Kidney (tissue), 14 donors: ENCODE data around the gene CAT. TPM values are rescaled to one million over a fixed set of nuclear protein-coding genes. Genes with fewer than 3 reads are reported as not detected.

ENCODE experiments used
- DNase-seq, 5 donors: peaks; one replicate each; pipeline ENCODE4 v3.0.0-alpha.2; 2013 to 2020
- FAIRE-seq: peaks from 2 replicates; lab custom pipeline; 2012; peaks lifted over from hg19 to GRCh38; lab: Jason Lieb, UNC
- H3K27ac ChIP-seq, 2 donors: one replicate each; pipeline ENCODE4 v1.7.0; 2013; ENCODE audit warnings: low read depth in 2 of 2, low read length in 2 of 2, inconsistent platforms in 1 of 2
- H3K27me3 ChIP-seq: one replicate; pipeline ENCODE4 v1.7.1; 2013; ENCODE audit warnings: low read length, inconsistent platforms; ENCODE audit not compliant: control insufficient read depth, insufficient read depth
- H3K36me3 ChIP-seq, 3 donors: one replicate each; pipeline versions ENCODE4 v1.7.0 to v1.7.1; 2013; ENCODE audit warnings: low read length in 3 of 3, control low read depth in 1 of 3, inconsistent platforms in 1 of 3; ENCODE audit not compliant: insufficient read depth in 3 of 3, control insufficient read depth in 2 of 3
- H3K4me1 ChIP-seq, 3 donors: one replicate each; pipeline versions ENCODE4 v1.7.0 to v1.7.1; 2013; ENCODE audit warnings: low read length in 3 of 3, inconsistent platforms in 1 of 3, low read depth in 1 of 3; ENCODE audit not compliant: control insufficient read depth in 2 of 3, insufficient read depth in 2 of 3
- H3K4me3 ChIP-seq, 3 donors: one replicate each; pipeline versions ENCODE4 v1.7.0 to v1.8.1; 2013; ENCODE audit warnings: low read length in 3 of 3, control low read depth in 1 of 3, inconsistent platforms in 1 of 3
- H3K9ac ChIP-seq, 3 donors: one replicate each; pipeline versions ENCODE4 v1.7.0 to v1.7.1; 2013; ENCODE audit warnings: low read length in 3 of 3, control low read depth in 1 of 3, inconsistent platforms in 1 of 3
- H3K9me3 ChIP-seq, 3 donors: one replicate each; pipeline versions ENCODE4 v1.7.0 to v1.7.1; 2013; ENCODE audit warnings: low read length in 3 of 3, control low read depth in 1 of 3, inconsistent platforms in 1 of 3; ENCODE audit not compliant: control insufficient read depth in 2 of 3, insufficient read depth in 1 of 3
- CTCF ChIP-seq: IDR thresholded peaks from 3 replicates; pipeline ENCODE4 v1.5.1; 2012; ENCODE audit warnings: mild to moderate bottlenecking, moderate library complexity, borderline replicate concordance; ENCODE audit not compliant: insufficient read depth; ENCODE audit errors: extremely low read depth
- intact Hi-C: fragments of 100-400 bp; cut with DNase I; formaldehyde crosslinking; loops from one replicate; pipeline ENCODE4 v1.11.1; 2022
- polyA plus RNA-seq: library from polyadenylated mRNA; stranded (reverse); fragments of 350-450 nt; fragmentation: Illumina TruSeq; extraction: RNeasy Lipid Tissue Mini Kit (QIAGEN cat#74804); gene quantifications from one replicate; pipeline ENCODE4 v1.2.3, GENCODE V29; 2014; ENCODE audit warnings: low read depth, low replicate concordance; ENCODE audit not compliant: insufficient read depth
- total RNA-seq: library from RNA; stranded (reverse); fragmentation: NEBNext Ultra II Directional; extraction: Animal tissue kit (Norgen Biotek cat#: 25700); gene quantifications from one replicate; pipeline ENCODE4 v1.2.1, GENCODE V29; 2021
- donor health status: control.
- donor health status: control.
- donor health status: control.
- donor health status: control.
- donor health status: control.
- donor health status: DM: yes; HTN: yes; CAD: no.
- donor health status: Normal renal cell carcinoma (clear cell type).

The CAT gene
- total and polyA plus RNA-seq, 2 donors from 2014 or later: 84.4 to 208 TPM

GRCh38 chr11:34443136-34443535, 4.4 kb downstream of the CAT start:
- Histone ChIP-seq H3K27ac (no peak overlapping the region), H3K27me3 (no peaks in the 10 kb centered on the region), H3K9me3 (peaks cover 0 to 3% (median 2%) of the 10 kb centered on the region in 3 donors), H3K4me3 (no peak overlapping the region), H3K36me3 (peaks cover 0 to 3% (median 2%) of the 10 kb centered on the region in 3 donors), H3K4me1 (peaks cover 0 to 11% (median 5%) of the 10 kb centered on the region in 3 donors), H3K9ac (no peak overlapping the region)
- intact Hi-C loops: no loop called here
- DNase-seq (no peak), FAIRE-seq (no peak)
- no peak for TF ChIP-seq CTCF

- Histone ChIP-seq H3K27me3 (no peaks in the 10 kb centered on the region), H3K27ac (no peak overlapping the region), H3K9ac (no peak overlapping the region), H3K4me1 (peaks cover 0 to 13% (median 13%) of the 10 kb centered on the region in 3 donors), H3K9me3 (peaks cover 0 to 3% (median 2%) of the 10 kb centered on the region in 3 donors), H3K4me3 (no peak overlapping the region), H3K36me3 (peaks cover 2 to 3% (median 2%) of the 10 kb centered on the region in 3 donors)
- intact Hi-C loops: no loop called here
- FAIRE-seq: no peak
- no peak for TF ChIP-seq CTCF
- DNase-seq: no peak
Observed at GRCh38 chr11:34444428-34444827, 5.7 kb downstream of the CAT start.

GRCh38 chr11:34445956-34446355, 7.2 kb downstream of the CAT start:
- no peaks in the 10 kb centered on the region for H3K27me3 ChIP-seq
- DNase-seq (no peak), FAIRE-seq (no peak)
- H3K4me1 ChIP-seq: peaks cover 0 to 13% (median 5%) of the 10 kb centered on the region in 3 donors
- intact Hi-C loops: no loop called here
- no peak overlapping the region for H3K9ac ChIP-seq
- peaks cover 0 to 3% (median 2%) of the 10 kb centered on the region in 3 donors for H3K9me3 ChIP-seq
- peaks cover 2 to 18% (median 9%) of the 10 kb centered on the region in 3 donors for H3K36me3 ChIP-seq
- TF ChIP-seq CTCF: no peak
- H3K4me3 ChIP-seq: no peak overlapping the region
- no peak overlapping the region for H3K27ac ChIP-seq

- Histone ChIP-seq H3K4me1 (peaks cover 0 to 13% (median 5%) of the 10 kb centered on the region in 3 donors), H3K9me3 (peaks cover 0 to 3% (median 2%) of the 10 kb centered on the region in 3 donors), H3K27me3 (no peaks in the 10 kb centered on the region), H3K27ac (no peak overlapping the region), H3K36me3 (peaks cover 2 to 23% (median 12%) of the 10 kb centered on the region in 3 donors), H3K4me3 (no peak overlapping the region), H3K9ac (no peak overlapping the region)
- TF ChIP-seq CTCF: no peak
- DNase-seq (no peak), FAIRE-seq (no peak)
- intact Hi-C loops: no loop called here
Observed at GRCh38 chr11:34446386-34446785, 7.7 kb downstream of the CAT start.
